Body of pancreas (tissue), 4 donors: ENCODE results near the gene RGL3. TPM values are rescaled to one million over a fixed set of nuclear protein-coding genes. Genes with fewer than 3 reads are reported as not detected.

Experiments
- ATAC-seq: fragments of 150-250 bp; one replicate; pipeline ENCODE4 v1.9.1; 2016
- DNase-seq, 4 donors: peaks; one replicate each; pipeline ENCODE4 v3.0.0-alpha.2; 2019
- H3K27ac ChIP-seq, 4 donors: fragments of 200-600 bp; sonication (generic); 1 replicate in 3 of 4; 2 replicates in 1 of 4; pipeline versions ENCODE4 v1.5.1 to v1.6.1; 2016 to 2019; ENCODE audit warnings: mild to moderate bottlenecking in 1 of 4, mixed read lengths in 1 of 4, moderate library complexity in 1 of 4
- H3K27me3 ChIP-seq, 2 donors: fragments of 200-600 bp; sonication (generic); one replicate each; pipeline ENCODE4 v1.6.0; 2016; ENCODE audit warnings: mild to moderate bottlenecking in 1 of 2
- H3K36me3 ChIP-seq, 2 donors: fragments of 200-600 bp; sonication (generic); replicated peaks in 1 of 2; 2 replicates each; pipeline ENCODE4 v1.5.1; 2016; ENCODE audit warnings: low read depth in 2 of 2; ENCODE audit not compliant: insufficient read depth in 1 of 2
- H3K4me1 ChIP-seq: fragments of 200-600 bp; sonication (generic); one replicate; pipeline ENCODE4 v1.6.0; 2016
- H3K4me3 ChIP-seq, 2 donors: fragments of 200-600 bp; sonication (generic); 1 replicate in 1 of 2; 2 replicates in 1 of 2; pipeline ENCODE4 v1.5.1; 2016 to 2019
- H3K9me3 ChIP-seq, 3 donors: fragments of 200-600 bp; sonication (generic); 1 replicate in 2 of 3; 2 replicates in 1 of 3; pipeline ENCODE4 v1.5.1; 2016
- CTCF ChIP-seq, 7 experiments: fragments of 450-650 bp in 4 of 7; fragments of 200-600 bp in 3 of 7; sonication (generic) in 3 of 7; IDR thresholded peaks; one replicate each; pipeline ENCODE4 v1.5.1; 2016 to 2019; ENCODE audit warnings: antibody characterized with exemption in 7 of 7
- POLR2A ChIP-seq, 3 donors: fragments of 450-650 bp; IDR thresholded peaks; one replicate each; pipeline ENCODE4 v1.6.1; 2016; ENCODE audit warnings: antibody characterized with exemption in 3 of 3, mild to moderate bottlenecking in 2 of 3
- WGBS, 2 donors: methylation state at CpG; one replicate each; pipeline ENCODE4 v1.1.5; 2017; 5-methylcytosine and 5-hydroxymethylcytosine counted together
- intact Hi-C: fragments of 100-400 bp; cut with DNase I; formaldehyde crosslinking; loops from one replicate; pipeline ENCODE4 v1.15.1; 2023
- total RNA-seq, 2 donors: library from RNA; depleted of rRNA; stranded (reverse); fragments of >200 nt; gene quantifications; one replicate each; pipeline ENCODE4 v1.1.0, GENCODE V29; 2016

Gene RGL3
- total RNA-seq, 2 donors from 2014 or later: 35.0 to 56.0 TPM

- H3K36me3 ChIP-seq: peaks cover 0 to 4% of the 10 kb centered on the region in 2 donors
- 63 to 76% methylated on average over 9 of the region's 9 CpGs for WGBS, 2 donors
- no peaks in the 10 kb centered on the region for H3K9me3 ChIP-seq
- DNase-seq: no peak
- no peak overlapping the region for H3K27ac ChIP-seq
- no peak overlapping the region for H3K4me3 ChIP-seq
- TF ChIP-seq CTCF (IDR thresholded peaks at IDR 0.05) (no peak), POLR2A (IDR thresholded peaks at IDR 0.05) (no peak)
- no peaks in the 10 kb centered on the region for H3K4me1 ChIP-seq
- H3K27me3 ChIP-seq: no peaks in the 10 kb centered on the region
- intact Hi-C loops: no loop called here
- ATAC-seq: no peak
These were observed 14.4 kb downstream of the RGL3 start for GRCh38 chr19:11404588-11405222.

DNA sequence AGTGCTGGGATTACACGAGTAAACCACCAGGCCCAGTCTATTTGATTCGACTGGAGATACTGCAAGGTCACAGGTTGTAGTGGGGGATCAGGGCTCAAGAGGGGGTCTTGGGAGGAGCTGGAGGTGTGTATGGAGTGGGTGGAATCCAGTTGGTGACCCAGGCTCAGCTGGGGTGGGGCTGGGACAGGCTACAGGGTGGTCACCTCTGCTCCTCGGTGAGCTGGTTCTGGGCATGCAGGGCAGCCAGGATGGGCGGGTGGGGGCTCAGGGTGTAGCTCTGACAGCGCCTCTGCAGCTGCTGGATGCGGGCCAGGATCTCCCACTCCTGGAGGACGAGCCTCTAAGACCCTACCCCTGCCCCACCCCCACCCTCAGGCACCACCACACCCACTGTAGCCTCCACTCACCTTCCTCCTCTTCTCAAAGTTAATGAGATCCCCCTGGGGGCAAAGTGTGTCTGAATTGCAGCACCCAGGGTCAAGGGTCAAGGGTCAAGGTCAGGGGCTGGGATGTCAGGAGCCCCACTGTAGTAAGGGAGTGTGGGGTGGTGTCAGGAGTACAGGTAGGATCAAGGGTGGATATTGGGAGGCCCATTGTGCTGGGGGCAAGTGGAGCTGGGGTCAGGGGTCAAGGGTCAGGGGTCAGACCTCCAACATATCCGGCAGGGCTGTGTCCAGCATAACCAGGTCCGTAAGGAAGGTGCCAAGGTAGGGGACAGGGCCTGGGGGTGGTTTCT, 17.1 kb downstream of the RGL3 start:
- intact Hi-C loops: no loop called here
- 78 to 84% methylated on average over 8 to 9 of the region's 9 CpGs for WGBS, 2 donors
- no peak for ATAC-seq
- H3K36me3 ChIP-seq: peaks cover 0 to 4% of the 10 kb centered on the region in 2 donors
- H3K27me3 ChIP-seq: no peaks in the 10 kb centered on the region
- H3K4me1 ChIP-seq: no peaks in the 10 kb centered on the region
- no peak for DNase-seq
- H3K9me3 ChIP-seq: no peaks in the 10 kb centered on the region
- no peak overlapping the region for H3K4me3 ChIP-seq
- TF ChIP-seq CTCF (IDR thresholded peaks at IDR 0.05) (no peak), POLR2A (IDR thresholded peaks at IDR 0.05) (no peak)
- H3K27ac ChIP-seq: no peak overlapping the region

DNA sequence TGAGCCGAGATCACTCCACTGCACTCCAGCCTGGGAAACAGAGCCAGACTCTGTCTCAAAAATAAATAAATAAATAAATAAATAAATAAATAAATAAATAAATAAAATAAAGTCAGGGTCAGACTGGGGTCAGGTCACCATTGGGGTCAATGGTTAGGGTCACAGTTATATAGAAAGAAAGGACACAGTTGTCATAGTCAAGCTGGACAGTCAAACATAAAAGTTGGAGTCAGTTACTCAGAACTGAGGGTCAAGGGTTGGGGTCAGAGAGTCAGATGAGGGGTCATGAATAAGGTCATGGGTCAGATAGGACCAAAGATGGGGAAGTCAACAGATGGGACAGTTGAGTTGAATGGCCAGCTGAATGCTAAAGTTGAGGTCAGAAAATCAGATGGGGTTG, 18.3 kb downstream of the RGL3 start:
- DNase-seq (no peak), ATAC-seq (no peak)
- Histone ChIP-seq H3K27me3 (no peaks in the 10 kb centered on the region), H3K4me1 (no peaks in the 10 kb centered on the region), H3K9me3 (no peaks in the 10 kb centered on the region), H3K27ac (no peak overlapping the region), H3K36me3 (peaks cover 0 to 4% of the 10 kb centered on the region in 2 donors), H3K4me3 (no peak overlapping the region)
- intact Hi-C loops: no loop called here
- WGBS, 2 donors: 79 to 88% methylated on average over 1 of the region's 1 CpG
- TF ChIP-seq POLR2A (IDR thresholded peaks at IDR 0.05) (no peak), CTCF (IDR thresholded peaks at IDR 0.05) (no peak)

GRCh38 chr19:11399667-11400066, 19.4 kb downstream of the RGL3 start:
- H3K36me3 ChIP-seq: peaks cover 0 to 2% of the 10 kb centered on the region in 2 donors
- TF ChIP-seq CTCF (IDR thresholded peaks at IDR 0.05) (no peak), POLR2A (IDR thresholded peaks at IDR 0.05) (no peak)
- intact Hi-C loops: no loop called here
- no peak overlapping the region for H3K27ac ChIP-seq
- no peaks in the 10 kb centered on the region for H3K9me3 ChIP-seq
- DNase-seq (no peak), ATAC-seq (no peak)
- no peak overlapping the region for H3K4me3 ChIP-seq
- no peaks in the 10 kb centered on the region for H3K4me1 ChIP-seq
- 91 to 100% methylated on average over 5 to 9 of the region's 9 CpGs for WGBS, 2 donors
- no peaks in the 10 kb centered on the region for H3K27me3 ChIP-seq
